GM12865 (cell line): ENCODE data around the gene RELL2.

Experiments used
- DNase-seq: peaks from one replicate; pipeline ENCODE4 v3.0.0; 2010; ENCODE audit warnings: low read depth
- H3K4me3 ChIP-seq: 2 replicates; pipeline ENCODE4 v1.5.1; 2011; ENCODE audit warnings: mild to moderate bottlenecking, low read depth, low read length, control low read depth
- TF ChIP-seq, protein P1 (sequence below): IDR thresholded peaks from 2 replicates; pipeline ENCODE4 v1.5.1; 2011; ENCODE audit warnings: low read length, control low read depth, low read depth, inconsistent platforms; ENCODE audit not compliant: insufficient read depth; ENCODE audit errors: missing control alignments

Gene RELL2

GRCh38 chr5:141618804-141619554 is 17.8 kb upstream of the RELL2 start, which contains the start of gene DIAPH1:
Gene DIAPH1, minus strand, starts transcription at chr5:141619000. Its CDS starts 86 bp downstream, at chr5:141618914.
- peak; percentile 99 for DNase-seq
- H3K4me3 ChIP-seq: peak within 1 kb of the TSS; percentile 63
- TF ChIP-seq, protein P1, sequence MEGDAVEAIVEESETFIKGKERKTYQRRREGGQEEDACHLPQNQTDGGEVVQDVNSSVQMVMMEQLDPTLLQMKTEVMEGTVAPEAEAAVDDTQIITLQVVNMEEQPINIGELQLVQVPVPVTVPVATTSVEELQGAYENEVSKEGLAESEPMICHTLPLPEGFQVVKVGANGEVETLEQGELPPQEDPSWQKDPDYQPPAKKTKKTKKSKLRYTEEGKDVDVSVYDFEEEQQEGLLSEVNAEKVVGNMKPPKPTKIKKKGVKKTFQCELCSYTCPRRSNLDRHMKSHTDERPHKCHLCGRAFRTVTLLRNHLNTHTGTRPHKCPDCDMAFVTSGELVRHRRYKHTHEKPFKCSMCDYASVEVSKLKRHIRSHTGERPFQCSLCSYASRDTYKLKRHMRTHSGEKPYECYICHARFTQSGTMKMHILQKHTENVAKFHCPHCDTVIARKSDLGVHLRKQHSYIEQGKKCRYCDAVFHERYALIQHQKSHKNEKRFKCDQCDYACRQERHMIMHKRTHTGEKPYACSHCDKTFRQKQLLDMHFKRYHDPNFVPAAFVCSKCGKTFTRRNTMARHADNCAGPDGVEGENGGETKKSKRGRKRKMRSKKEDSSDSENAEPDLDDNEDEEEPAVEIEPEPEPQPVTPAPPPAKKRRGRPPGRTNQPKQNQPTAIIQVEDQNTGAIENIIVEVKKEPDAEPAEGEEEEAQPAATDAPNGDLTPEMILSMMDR: peak; percentile 98

GRCh38 chr5:141623186-141623585 is 13.6 kb upstream of the RELL2 start:
- TF ChIP-seq, protein P1: no peak
- peak; percentile 84 for DNase-seq
- no peak overlapping the region for H3K4me3 ChIP-seq

DNA sequence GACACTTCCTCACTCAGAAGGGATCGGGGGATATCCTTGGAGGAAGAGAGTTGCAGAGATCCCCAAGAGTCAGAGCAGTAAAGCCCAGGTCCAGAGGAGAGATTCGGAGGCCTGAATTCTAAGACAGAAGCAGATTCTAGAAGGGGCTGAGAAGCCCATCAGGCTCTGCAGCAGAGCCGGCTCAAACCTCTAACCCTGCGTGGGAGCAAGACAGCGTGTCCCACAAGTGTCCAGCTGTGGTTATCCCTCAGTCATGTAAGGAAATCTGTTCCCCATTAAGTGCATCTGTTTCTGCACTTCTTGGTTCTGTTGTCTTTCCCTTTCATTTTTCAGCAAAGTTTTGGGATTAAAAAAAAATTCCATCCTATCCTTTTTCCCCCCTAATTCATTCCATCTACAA is 13.2 kb upstream of the RELL2 start:
- H3K4me3 ChIP-seq: no peak overlapping the region
- no peak for DNase-seq
- TF ChIP-seq, protein P1: no peak

DNA sequence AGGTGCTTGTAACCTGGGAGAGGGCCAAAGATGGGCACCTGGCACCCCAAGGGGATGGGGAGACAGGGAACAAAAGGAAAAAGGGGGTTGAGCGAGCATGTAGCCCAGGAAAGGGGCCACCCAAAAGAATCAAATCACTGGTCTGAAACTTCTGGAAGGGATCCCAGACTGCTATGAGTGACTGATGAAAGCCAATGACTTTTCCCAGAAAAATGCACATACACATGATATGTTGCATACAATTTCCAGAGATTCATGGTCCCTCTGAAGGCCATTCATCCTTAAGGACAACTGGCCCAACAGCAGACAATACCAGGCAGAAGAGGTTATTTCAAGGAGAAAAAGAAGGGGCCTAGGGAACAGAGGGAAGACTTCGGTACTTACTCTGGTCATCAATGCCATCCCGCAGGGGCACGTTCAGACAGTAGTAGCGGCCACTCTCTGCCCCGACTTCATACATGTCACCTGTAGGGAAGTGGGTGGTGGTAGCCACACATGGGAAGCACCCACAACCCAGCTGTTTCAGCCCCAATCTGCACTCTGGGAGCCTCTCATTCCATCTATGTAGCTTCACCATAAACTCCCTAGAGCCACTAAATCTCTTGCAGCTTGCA is 8.5 kb upstream of the RELL2 start:
- no peak for DNase-seq
- TF ChIP-seq, protein P1: no peak

GRCh38 chr5:141630570-141631140 is 6.1 kb upstream of the RELL2 start:
- H3K4me3 ChIP-seq: no peak overlapping the region
- DNase-seq: no peak
- TF ChIP-seq, protein P1: no peak

More for the DNA sequence above, 8.5 kb upstream of the RELL2 start:
- no peak overlapping the region for H3K4me3 ChIP-seq

DNA sequence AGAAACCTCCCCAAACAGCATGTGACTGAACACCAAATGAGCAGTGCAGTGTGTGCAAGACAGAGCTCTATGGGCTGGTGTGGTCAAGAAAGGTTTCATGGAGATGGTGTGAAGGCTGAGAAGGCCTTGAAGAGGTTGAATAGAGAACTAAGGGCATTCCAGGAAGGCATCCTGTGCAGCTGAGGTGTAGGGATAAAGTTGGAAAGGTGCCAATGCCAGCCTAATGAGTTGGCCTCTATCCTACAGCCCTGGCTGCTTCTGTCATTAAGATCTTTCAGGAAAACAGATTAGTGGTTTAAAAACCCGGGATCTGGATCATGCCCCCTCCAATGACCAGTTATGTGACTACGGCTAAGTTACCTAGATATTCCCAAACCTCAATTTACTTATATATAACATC is 4.1 kb upstream of the RELL2 start:
- DNase-seq: no peak
- no peak overlapping the region for H3K4me3 ChIP-seq
- TF ChIP-seq, protein P1: no peak
